Adrenal gland (tissue), 12 donors: ENCODE data around the gene SMIM29. TPM values are rescaled to one million over a fixed set of nuclear protein-coding genes. Genes with fewer than 3 reads are reported as not detected.
"Not testable (repeated sequence)": the region's sequence is repeated elsewhere in the genome, so short reads cannot be mapped to it uniquely, and the experiment has no call there.

ENCODE experiments used
- DNase-seq, 7 donors: peaks; one replicate each; pipeline ENCODE4 v3.0.0-alpha.2; 2019 to 2020
- H3K27ac ChIP-seq, 5 donors: fragments of 200-600 bp; sonication (generic) in 4 of 5; 1 replicate in 3 of 5; 2 replicates in 2 of 5; pipeline versions ENCODE4 v1.5.1 to v1.8.0; 2016 to 2020; ENCODE audit warnings: mild to moderate bottlenecking in 1 of 5
- H3K27me3 ChIP-seq: fragments of 200-600 bp; 2 replicates; pipeline ENCODE4 v1.8.0; 2021
- H3K36me3 ChIP-seq, 2 donors: fragments of 200-600 bp; replicated peaks in 1 of 2; 1 replicate in 1 of 2; 2 replicates in 1 of 2; pipeline versions ENCODE4 v1.5.1 to v1.8.0; 2018 to 2022
- H3K4me1 ChIP-seq, 2 donors: fragments of 200-600 bp; replicated peaks in 1 of 2; 1 replicate in 1 of 2; 2 replicates in 1 of 2; pipeline versions ENCODE4 v1.5.1 to v1.8.0; 2018 to 2021
- H3K4me3 ChIP-seq, 4 donors: fragments of 200-600 bp; sonication (generic) in 3 of 4; one replicate each; pipeline ENCODE4 v1.5.1; 2016 to 2018
- H3K9me3 ChIP-seq, 3 donors: fragments of 200-600 bp; sonication (generic) in 1 of 3; replicated peaks in 1 of 3; 1 replicate in 2 of 3; 2 replicates in 1 of 3; pipeline versions ENCODE4 v1.5.1 to v1.8.0; 2016 to 2021
- CTCF ChIP-seq, 6 experiments: fragments of 450-650 bp in 4 of 6; fragments of 200-600 bp in 2 of 6; sonication (generic) in 1 of 6; IDR thresholded peaks; 1 replicate in 5 of 6; 2 replicates in 1 of 6; pipeline versions ENCODE4 v1.5.1 to v1.8.0; 2016 to 2021; ENCODE audit warnings: antibody characterized with exemption in 6 of 6, mild to moderate bottlenecking in 2 of 6, moderate library complexity in 1 of 6
- POLR2A ChIP-seq, 2 donors: fragments of 450-650 bp; IDR thresholded peaks; one replicate each; pipeline ENCODE4 v1.6.1; 2017; ENCODE audit warnings: antibody characterized with exemption in 2 of 2, mild to moderate bottlenecking in 2 of 2, moderate library complexity in 1 of 2
- WGBS, 4 donors: extraction: QIAGEN DNeasy Blood & Tissue Kit in 2 of 4; methylation state at CpG; one replicate each; pipeline versions ENCODE4 v1.1.5 to v1.1.7; 2013 to 2017; 5-methylcytosine and 5-hydroxymethylcytosine counted together
- intact Hi-C, 2 donors: fragments of 100-400 bp; cut with DNase I; formaldehyde crosslinking; loops; one replicate each; pipeline versions ENCODE4 v1.14.1 to v1.15.0; 2022 to 2023
- polyA plus RNA-seq, 3 donors: library from polyadenylated mRNA; stranded (reverse); fragments of 200-250 nt in 2 of 3; fragments of 350-450 nt in 1 of 3; fragmentation: Illumina TruSeq in 1 of 3; extraction: RNeasy Lipid Tissue Mini Kit (QIAGEN cat#74804) in 1 of 3; gene quantifications; one replicate each; pipeline ENCODE4 v1.2.3, GENCODE V29; 2013 to 2014
- total RNA-seq, 9 donors: library from RNA; depleted of rRNA in 4 of 9; stranded (reverse); fragments of >200 nt in 4 of 9; fragments of 120-200 nt in 1 of 9; fragmentation: NEBNext Ultra II Directional in 1 of 9; extraction: Animal tissue kit (Norgen Biotek cat#: 25700) in 1 of 9; gene quantifications; one replicate each; pipeline versions ENCODE4 v1.1.0 to v1.2.4, GENCODE V29; 2013 to 2023
- donor health status: healthy with polysubstance abuse.
- donor health status: Bipolar disorder and iron deficiency.
- donor health status: DM: yes; HTN: yes; CAD: no.
- donor health status: DM: no; HTN: no; CAD: no.
- donor health status: DM: no; HTN: no; CAD: no.
- donor health status: DM: yes; HTN: yes; CAD: no.

Gene SMIM29
- total and polyA plus RNA-seq, 12 donors, result 9.7 to 122 (median 33.2) TPM

- 56 to 74% (median 61%) methylated on average over 3 of the region's 3 CpGs for WGBS, 4 donors
- TF ChIP-seq POLR2A (IDR thresholded peaks at IDR 0.05), result no peak
- no peak for TF ChIP-seq CTCF (IDR thresholded peaks at IDR 0.05)
- H3K27me3 ChIP-seq, result no peaks in the 10 kb centered on the region
- H3K36me3 ChIP-seq, result no peaks in the 10 kb centered on the region
- DNase-seq, result peak; percentile 31 to 78 (median 60)
- H3K4me1 ChIP-seq, result peaks cover 0 to 6% of the 10 kb centered on the region in 2 donors
- no peak overlapping the region for H3K4me3 ChIP-seq
- intact Hi-C loops, result no loop called here
- H3K9me3 ChIP-seq, result no peaks in the 10 kb centered on the region
- peak overlapping the region in 1 of 5 donors; percentile 37 for H3K27ac ChIP-seq
These were observed 24.5 kb upstream of the SMIM29 start for GRCh38 chr6:34273242-34273805.

GRCh38 chr6:34272013-34272926 lies 23.5 kb upstream of the SMIM29 start:
- WGBS, 4 donors, result 79 to 89% (median 84%) methylated on average over 13 of the region's 13 CpGs
- Histone ChIP-seq H3K27me3 (no peaks in the 10 kb centered on the region), H3K4me1 (peaks cover 0 to 6% of the 10 kb centered on the region in 2 donors), H3K4me3 (no peak overlapping the region), H3K27ac (peak overlapping the region in 1 of 5 donors; percentile 49), H3K36me3 (no peaks in the 10 kb centered on the region), H3K9me3 (no peaks in the 10 kb centered on the region)
- intact Hi-C loops, result no loop called here
- DNase-seq, result peak in 4 of 7 donors; percentile 25 to 58 (median 39)
- TF ChIP-seq CTCF (IDR thresholded peaks at IDR 0.05), result no peak
- TF ChIP-seq POLR2A (IDR thresholded peaks at IDR 0.05), result no peak

- intact Hi-C loops, H3K4me1 ChIP-seq, H3K27me3 ChIP-seq, H3K4me3 ChIP-seq, DNase-seq, H3K27ac ChIP-seq, H3K36me3 ChIP-seq, H3K9me3 ChIP-seq: not testable (repeated sequence)
- 80 to 87% (median 80%) methylated on average over 16 to 17 of the region's 17 CpGs for WGBS, 4 donors
These were observed 21.0 kb upstream of the SMIM29 start for GRCh38 chr6:34269658-34270341.

- H3K9me3 ChIP-seq, H3K4me3 ChIP-seq, H3K27me3 ChIP-seq, DNase-seq, H3K27ac ChIP-seq, H3K4me1 ChIP-seq, H3K36me3 ChIP-seq, intact Hi-C loops: not testable (repeated sequence)
- WGBS, 4 donors, result 94 to 96% methylated on average over 12 to 21 of the region's 25 CpGs; no CpG with 5 or more reads in 2 of the 4 donors
These were observed 20.3 kb upstream of the SMIM29 start for GRCh38 chr6:34269132-34269531.

DNA sequence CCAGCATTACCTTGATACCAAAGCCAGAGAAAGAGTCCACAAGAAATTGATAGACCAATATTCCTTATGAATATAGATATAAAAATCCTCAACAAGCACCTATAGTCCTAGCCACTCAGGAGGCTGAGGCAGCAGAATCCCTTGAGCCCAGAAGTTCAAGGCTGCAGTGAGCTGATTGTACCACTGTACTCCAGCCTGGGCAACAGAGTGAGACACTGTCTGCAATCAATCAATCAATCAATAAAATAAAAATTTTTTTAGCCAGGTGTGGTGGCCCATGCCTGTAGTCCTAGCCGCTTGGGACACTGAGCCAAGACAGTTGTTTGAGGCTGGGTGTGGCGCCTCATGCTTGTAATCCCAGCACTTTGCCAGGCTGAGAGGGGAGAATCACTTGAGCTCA lies 18.9 kb upstream of the SMIM29 start:
- no peak for DNase-seq

GRCh38 chr6:34263484-34263883 lies 14.7 kb upstream of the SMIM29 start:
- H3K4me1 ChIP-seq, H3K36me3 ChIP-seq, H3K27ac ChIP-seq, H3K27me3 ChIP-seq, intact Hi-C loops, H3K9me3 ChIP-seq, DNase-seq, H3K4me3 ChIP-seq: not testable (repeated sequence)
- 72 to 94% (median 88%) methylated on average over 21 to 23 of the region's 23 CpGs for WGBS, 4 donors

More for the DNA sequence above, 18.9 kb upstream of the SMIM29 start:
- H3K27ac ChIP-seq, result no peak overlapping the region
- no peaks in the 10 kb centered on the region for H3K36me3 ChIP-seq
- intact Hi-C loops, result no loop called here
- no peaks in the 10 kb centered on the region for H3K4me1 ChIP-seq
- TF ChIP-seq CTCF (IDR thresholded peaks at IDR 0.05) (no peak), POLR2A (IDR thresholded peaks at IDR 0.05) (no peak)
- H3K9me3 ChIP-seq, result no peaks in the 10 kb centered on the region
- WGBS, 4 donors, result 96 to 100% (median 100%) methylated on average over 2 of the region's 2 CpGs
- H3K27me3 ChIP-seq, result no peaks in the 10 kb centered on the region
- no peak overlapping the region for H3K4me3 ChIP-seq
